ENCODE results near the gene MED25.

MED25 gene

DNA sequence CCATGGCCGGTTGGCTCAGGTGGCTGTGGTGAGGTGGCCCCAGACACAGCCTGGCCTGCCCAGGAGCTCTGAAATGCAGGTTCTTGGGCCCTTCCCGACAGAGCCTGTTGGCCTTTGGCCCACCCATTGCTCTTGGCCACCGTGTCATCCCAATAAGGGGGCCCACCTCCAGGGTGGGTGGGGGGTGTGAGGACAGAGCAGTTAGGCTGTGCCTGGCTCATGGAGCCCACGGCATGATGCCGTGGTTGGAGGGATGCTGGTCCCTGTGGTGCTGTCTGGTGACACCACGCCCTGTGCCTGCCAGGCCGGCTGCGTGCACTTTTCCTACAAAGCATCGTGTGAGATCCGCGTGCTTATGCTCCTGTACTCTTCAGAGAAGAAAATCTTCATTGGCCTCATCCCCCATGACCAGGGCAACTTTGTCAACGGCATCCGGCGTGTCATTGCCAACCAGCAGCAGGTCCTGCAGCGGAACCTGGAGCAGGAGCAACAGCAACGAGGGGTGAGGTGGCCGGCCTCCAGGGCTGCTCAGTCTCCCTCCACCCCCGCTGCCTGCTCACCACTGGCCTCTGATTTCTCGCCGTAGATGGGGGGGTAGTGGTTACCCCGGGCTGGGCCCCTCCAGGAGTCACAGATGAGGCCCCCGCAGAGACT is 41.7 kb downstream of the MED25 start:
- DNase-seq: no peak

DNA sequence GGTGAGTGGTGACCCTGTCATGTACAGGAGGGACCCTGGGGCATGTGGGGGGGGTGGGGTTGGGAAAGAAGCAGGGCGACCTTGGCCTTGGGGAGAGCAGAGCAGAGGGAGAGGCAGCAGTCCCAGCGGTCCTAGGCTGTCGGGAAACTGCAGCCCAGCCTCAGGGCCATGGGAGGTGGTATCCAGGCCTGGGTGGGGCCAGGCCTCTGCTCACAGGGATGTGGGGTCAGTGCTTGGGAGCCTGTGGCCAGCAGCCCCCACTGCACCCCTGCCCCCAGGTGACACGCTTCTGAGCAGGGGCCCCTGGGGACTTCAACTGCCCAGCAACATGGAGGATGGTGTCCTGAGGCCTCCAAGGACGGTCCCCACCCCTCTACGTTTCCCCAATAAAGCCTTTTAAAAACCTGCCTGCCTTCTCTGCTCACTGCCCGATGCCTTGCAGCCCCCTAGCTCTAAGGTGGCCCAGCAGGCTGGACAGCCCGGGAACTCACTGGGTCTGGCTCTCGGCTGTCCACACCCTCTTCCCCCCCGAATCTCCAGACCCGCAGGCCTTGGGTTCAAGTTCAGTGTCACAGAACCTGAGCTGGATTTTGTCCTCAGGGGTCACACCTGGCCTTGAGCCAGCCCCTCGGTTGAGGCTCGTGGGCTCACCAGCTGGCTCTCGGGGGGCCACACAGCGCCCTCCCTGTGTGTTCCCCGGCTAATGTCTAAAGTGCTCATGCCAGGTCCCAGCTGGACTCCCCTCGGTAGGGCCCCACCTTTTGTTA is 42.4 kb downstream of the MED25 start:
- no peak for DNase-seq

DNA sequence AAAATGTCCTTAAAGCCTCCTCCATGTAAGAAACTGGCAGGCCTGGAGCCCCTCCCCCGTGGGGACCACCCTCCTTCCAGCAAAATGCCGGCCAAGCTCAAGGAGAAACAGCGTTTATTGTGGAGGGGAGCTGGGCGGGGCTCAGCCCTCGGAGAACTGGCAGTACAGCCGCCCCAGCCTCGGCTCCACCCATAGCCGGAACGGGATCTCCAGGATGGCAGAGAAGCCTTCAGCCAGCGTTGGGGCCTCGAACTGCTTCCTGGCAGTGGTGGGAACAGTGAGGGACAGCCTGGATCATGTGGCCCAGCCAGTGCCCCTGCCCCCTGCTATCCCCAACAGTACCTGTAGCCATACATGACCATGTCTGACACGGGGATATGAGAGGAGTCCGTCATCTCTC is 43.0 kb downstream of the MED25 start:
- DNase-seq: no peak

GRCh38 chr19:49861541-49862378 is 43.7 kb downstream of the MED25 start:
- no peak for DNase-seq

DNA sequence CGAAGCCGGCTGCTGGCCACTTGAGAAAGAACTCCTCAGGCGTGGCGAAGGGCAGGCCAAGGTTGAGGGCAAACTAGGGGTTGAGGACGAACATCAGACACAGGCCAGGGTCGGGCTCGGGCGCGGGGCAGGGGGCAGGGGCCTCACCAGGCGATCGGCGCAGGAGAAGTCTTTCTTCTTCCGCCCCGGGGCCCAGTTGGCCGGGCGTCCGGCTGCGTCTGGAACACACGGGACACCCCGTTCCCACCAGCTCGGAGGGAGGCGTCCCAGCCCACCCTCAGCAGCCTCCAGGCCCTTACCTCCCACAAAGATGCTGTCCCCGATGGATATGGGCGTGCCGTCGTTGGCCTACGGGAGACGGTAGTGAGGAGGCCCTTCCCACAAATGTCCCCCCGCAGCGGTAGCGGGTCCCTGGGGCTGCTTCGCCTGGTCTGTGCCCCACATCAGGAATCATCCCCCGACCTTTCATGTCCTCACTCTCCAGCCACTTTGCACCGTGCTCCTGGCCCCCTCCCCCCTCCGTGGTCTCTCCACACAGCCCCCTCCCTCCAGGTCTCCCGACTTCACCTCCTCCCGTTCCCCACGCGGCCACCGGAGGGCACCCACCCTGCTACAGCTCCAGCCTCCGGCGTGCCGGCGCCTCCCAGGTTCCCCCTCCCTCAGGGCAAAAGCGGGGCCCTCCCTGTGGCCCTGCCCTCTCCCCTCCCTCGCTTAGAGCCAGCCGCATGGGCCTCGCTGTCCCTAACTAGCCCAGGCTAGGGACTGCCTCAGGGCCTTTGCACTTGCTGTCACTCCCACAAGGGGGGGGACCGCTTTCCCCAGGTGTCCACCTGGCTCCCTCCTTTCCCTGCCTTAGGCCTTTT is 44.5 kb downstream of the MED25 start:
- DNase-seq: no peak

DNA sequence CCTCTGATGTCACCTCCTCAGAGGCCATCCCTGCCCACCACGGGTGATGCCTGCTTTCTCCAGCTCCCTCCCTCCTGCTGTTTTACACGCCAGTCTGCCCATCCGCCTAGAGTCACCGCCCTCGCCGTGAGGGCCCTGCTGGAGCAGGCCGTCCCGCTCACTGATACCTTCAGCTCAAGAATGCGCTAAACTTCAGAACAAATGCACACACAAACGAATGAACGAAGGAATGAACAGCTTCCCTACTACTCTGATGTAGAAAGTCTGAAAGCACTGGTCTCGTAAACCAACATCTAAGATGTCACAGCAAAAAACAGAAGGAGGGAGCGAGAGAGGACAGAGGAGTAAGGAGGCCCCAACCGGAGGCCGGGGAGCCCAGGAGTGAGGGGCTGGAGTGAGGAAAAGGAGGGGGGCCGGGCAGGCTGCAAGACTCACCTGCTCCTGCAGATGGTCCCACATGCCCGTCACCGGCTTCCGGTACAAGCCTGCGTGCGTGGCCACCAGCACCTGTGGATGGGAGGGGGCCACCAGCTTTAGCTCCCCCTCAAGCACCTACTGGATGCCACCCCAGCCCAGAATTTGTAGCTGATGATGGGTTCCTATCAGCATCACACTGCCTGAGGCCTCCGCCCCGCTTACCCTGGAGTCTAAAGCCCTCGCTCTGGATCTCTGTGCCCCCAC is 45.3 kb downstream of the MED25 start:
- no peak for DNase-seq

DNA sequence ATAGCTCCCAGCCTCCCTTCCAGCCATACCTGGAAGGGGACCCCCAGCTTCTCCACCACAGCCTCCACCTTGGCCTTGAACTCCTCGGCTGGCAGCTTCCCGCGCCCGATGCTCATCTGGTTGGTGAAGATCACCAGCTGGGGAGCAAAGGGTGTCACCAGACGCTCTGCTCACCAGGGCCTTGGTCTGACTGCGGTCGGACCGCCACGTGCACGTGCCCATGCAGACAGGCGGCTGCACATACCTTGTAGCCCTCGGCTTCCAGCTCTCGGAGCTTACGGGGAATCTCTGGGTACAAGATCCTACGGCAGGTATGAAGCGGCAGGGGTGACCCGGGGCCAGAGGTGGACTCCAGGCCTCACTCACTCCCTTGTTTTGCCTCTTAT is 45.8 kb downstream of the MED25 start:
- DNase-seq: no peak

DNA sequence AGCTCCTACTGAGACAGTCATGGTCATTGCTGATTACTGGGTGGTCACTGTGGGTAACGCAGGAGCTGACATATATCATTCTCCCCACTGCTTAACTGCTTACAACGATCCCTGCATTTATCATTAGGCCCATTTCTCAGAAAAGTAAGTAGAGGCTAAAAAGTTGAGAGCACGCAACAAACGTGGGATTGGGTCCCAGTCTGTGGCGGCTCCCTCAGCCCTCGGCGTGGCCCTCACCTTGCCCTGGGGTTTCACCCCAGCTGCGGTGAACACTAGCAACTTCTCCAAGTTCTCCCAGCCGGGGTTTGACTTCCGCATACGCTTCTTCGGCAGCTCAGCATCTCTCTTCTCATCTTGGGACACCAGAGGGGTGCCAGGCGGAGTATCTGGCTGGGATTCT is 46.8 kb downstream of the MED25 start:
- no peak for DNase-seq

GRCh38 chr19:49866933-49867782 is 49.1 kb downstream of the MED25 start, which contains the start of gene PNKP:
PNKP (minus strand) TSS chr19:49867576; CDS start chr19:49867204, 372 bp downstream.
- DNase-seq: peak; percentile 93

DNA sequence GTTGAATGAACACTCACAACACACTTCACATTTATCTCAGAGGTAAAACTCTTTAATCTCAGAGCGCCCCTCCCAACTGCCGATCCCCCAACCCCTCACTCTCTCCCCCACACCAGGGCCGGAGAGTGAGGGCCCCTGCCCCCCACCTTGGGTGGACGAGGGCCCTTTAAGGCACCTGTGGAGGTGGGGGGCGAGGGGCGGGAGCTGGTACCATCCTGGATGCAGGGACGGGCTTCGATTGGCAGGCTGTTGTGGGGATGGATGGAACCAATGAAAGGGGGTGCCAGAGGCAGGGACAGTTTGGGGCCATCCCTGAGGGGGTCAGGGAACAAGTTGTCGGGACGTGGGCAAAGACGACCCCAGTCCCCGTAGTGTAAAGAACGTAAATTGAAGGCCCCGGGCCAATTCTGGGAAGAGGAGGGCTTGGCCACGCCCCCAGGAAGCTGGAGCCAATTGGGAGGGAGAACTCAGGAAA is 51.0 kb downstream of the MED25 start:
- DNase-seq: no peak

DNA sequence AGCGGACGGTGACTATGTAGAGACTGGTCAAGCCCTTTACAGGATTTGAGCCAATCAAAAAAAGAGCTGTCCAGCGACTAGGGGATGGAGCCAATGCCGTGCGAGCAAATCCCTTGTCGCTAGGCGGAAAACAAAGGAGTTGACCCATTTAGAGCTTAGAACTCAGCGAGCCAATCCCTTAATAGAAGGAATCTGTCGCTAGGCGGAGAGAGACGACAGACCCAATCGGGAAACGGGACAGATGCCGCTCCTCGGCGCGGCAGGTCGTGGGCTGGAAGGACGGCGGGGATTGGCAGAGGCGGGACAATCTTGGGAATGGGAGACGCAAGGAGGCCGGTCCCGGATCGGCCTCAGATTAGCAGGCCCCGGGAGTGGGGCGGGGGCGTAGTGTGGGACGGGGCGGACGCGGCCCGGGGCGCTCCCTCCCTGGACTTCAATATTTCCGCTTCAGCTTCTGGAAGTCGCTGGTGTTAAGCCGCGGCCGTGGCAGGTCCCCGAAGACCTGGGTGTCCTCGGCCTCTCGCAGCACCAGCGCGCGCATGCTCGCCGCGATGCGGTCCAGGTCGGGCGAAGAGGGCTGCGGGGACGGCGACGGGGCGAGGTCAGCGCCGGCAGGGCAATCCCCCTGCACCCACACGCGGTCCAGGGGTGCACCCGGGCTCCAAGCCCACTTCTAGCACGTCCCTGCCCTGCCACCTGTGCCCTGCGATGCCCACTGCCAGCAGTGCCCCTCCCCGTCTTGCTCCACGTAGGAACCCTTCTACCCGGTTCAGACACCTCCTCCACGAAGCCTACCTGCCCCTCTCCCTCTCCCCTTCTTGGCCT is 51.6 kb downstream of the MED25 start:
- DNase-seq: peak; percentile 99

- no peak for DNase-seq
Observed at GRCh38 chr19:49870309-49870901, 52.3 kb downstream of the MED25 start.

DNA sequence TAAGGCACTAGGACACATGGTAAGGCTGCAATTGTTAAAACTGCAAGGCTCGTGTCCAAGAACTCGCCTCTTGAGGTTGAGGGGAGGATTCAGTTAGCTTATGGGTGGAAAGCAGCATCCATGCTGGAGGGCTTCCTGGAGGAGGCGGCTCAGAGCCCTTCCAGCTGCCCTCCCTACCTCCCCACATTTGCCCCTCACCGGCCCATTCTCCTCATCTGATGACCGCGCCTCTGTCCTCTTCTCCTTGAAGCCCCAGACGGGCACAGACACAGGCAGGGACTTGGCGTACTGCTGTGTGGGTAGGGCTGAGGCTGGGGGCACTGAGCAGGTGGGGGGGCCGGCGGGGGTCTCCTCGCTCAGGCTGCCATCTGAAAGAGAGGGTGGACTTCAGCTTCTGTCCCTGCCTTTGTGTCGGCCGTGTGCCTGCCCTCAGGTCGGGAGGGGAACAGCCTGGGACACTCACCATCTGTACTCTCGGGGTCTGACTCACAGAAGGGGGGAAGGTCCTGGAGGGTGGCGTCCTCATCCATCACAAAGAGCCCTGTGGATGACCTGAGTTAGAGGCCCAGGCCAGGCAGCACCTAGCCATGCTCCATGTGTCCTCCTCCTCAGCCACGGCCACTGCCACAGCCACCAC is 53.4 kb downstream of the MED25 start:
- no peak for DNase-seq

GRCh38 chr19:49872245-49873128 is 54.4 kb downstream of the MED25 start:
- DNase-seq: no peak

DNA sequence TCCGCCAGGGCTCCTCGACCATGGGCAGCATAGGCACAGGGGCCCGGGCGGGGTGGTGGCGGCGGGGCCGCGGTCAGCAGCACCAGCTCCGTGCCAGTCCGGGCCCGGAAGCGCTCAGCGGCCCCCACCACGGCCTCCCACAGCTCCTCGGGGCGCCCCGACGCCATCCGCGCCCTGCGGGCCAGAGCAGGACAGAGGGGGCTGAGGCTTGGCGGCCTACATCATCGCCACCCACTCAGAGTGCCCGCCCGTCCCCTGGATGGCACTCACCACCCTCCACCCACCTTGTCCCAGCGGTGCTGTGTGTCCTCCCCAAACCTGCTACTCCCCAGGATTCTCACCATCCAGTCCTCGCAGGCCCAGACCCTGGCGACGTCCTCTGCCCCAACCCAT is 55.0 kb downstream of the MED25 start:
- no peak for DNase-seq

DNA sequence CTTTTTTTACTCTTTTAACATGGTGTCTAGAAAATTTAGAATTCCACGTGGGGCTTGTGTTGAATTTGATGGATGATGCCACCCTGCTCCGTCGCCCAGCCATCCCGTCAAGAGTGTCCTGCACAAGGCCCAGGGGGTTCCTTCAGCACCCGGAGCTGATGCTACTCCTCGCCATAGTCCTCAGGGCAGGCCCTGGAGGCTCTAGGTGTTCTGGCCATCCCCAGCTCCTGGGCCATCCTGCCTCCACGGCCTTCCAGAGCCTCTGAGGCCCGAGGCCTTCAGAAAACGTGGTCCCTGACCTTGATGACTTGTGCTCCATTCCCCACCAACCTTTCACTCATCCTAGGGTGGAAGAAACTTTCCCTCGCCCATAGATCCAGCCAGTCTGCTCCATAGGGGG is 55.7 kb downstream of the MED25 start:
- DNase-seq: no peak

GRCh38 chr19:49874503-49875157 is 56.5 kb downstream of the MED25 start:
- no peak for DNase-seq
